Keratinocyte (primary cell): Measurements from ENCODE around the gene KRIT1. TPM values are rescaled to one million over a fixed set of nuclear protein-coding genes. Genes with fewer than 3 reads are reported as not detected.

ENCODE experiments used
- DNase-seq: peaks from one replicate; pipeline ENCODE4 v3.0.0-alpha.2; 2011; ENCODE audit warnings: low read depth, missing footprints, low spot score
- FAIRE-seq: peaks from 2 replicates; lab custom pipeline; 2011; peaks lifted over from hg19 to GRCh38; lab: Jason Lieb, UNC
- H2AFZ ChIP-seq: 2 replicates; pipeline ENCODE4 v1.6.0; 2012; ENCODE audit warnings: low read length, control low read depth, inconsistent platforms; ENCODE audit not compliant: control insufficient read depth
- H3K27ac ChIP-seq: 2 replicates; pipeline ENCODE4 v1.5.1; 2011; ENCODE audit warnings: low read length; ENCODE audit not compliant: control insufficient read depth, insufficient read depth
- H3K27me3 ChIP-seq: 3 replicates; pipeline ENCODE4 v1.6.0; 2011; ENCODE audit warnings: low read length; ENCODE audit not compliant: control insufficient read depth, insufficient read depth; ENCODE audit errors: extremely low read depth
- H3K36me3 ChIP-seq, 2 experiments: 2 replicates in 1 of 2; 3 replicates in 1 of 2; pipeline ENCODE4 v1.5.1; 2011; ENCODE audit warnings: low read length in 2 of 2, mild to moderate bottlenecking in 1 of 2; ENCODE audit not compliant: control insufficient read depth in 2 of 2, insufficient read depth in 2 of 2; ENCODE audit errors: extremely low read depth in 1 of 2
- H3K4me1 ChIP-seq: 3 replicates; pipeline ENCODE4 v1.5.1; 2011; ENCODE audit warnings: low read length; ENCODE audit not compliant: control insufficient read depth, insufficient read depth; ENCODE audit errors: extremely low read depth
- H3K4me2 ChIP-seq: 3 replicates; pipeline ENCODE4 v1.6.0; 2011; ENCODE audit warnings: low read depth, low read length; ENCODE audit not compliant: control insufficient read depth, insufficient read depth; ENCODE audit errors: extremely low read depth
- H3K4me3 ChIP-seq, 3 experiments: fragments of 200-600 bp in 1 of 3; sonication (generic) in 1 of 3; 2 replicates in 2 of 3; 3 replicates in 1 of 3; pipeline ENCODE4 v1.5.1; 2011 to 2016; ENCODE audit warnings: low read length in 3 of 3, mild to moderate bottlenecking in 3 of 3, control low read depth in 2 of 3, inconsistent platforms in 1 of 3, low read depth in 1 of 3, mixed read lengths in 1 of 3, mixed run types in 1 of 3, moderate library complexity in 1 of 3; ENCODE audit not compliant: control insufficient read depth in 2 of 3, insufficient read depth in 2 of 3; ENCODE audit errors: extremely low read depth in 1 of 3
- H3K79me2 ChIP-seq: 2 replicates; pipeline ENCODE4 v1.6.0; 2012; ENCODE audit warnings: low read length; ENCODE audit not compliant: control insufficient read depth, insufficient read depth
- H3K9ac ChIP-seq: 3 replicates; pipeline ENCODE4 v1.6.0; 2011; ENCODE audit warnings: low read length; ENCODE audit not compliant: control insufficient read depth, insufficient read depth; ENCODE audit errors: extremely low read depth
- H3K9me1 ChIP-seq: 3 replicates; pipeline ENCODE4 v1.6.0; 2011; ENCODE audit warnings: low read length; ENCODE audit not compliant: control insufficient read depth, insufficient read depth; ENCODE audit errors: extremely low read depth
- H3K9me3 ChIP-seq: 2 replicates; pipeline ENCODE4 v1.5.1; 2012; ENCODE audit warnings: low read depth, low read length; ENCODE audit not compliant: control insufficient read depth
- H4K20me1 ChIP-seq: 3 replicates; pipeline ENCODE4 v1.6.0; 2011; ENCODE audit warnings: low read length; ENCODE audit not compliant: control insufficient read depth, insufficient read depth; ENCODE audit errors: extremely low read depth
- CTCF ChIP-seq, 3 experiments: IDR thresholded peaks in 1 of 3; conservative IDR thresholded peaks in 1 of 3; optimal IDR thresholded peaks in 1 of 3; 2 replicates in 2 of 3; 3 replicates in 1 of 3; pipeline versions ENCODE3 to v1.5.1; 2011; ENCODE audit warnings: low read length in 3 of 3, mild to moderate bottlenecking in 3 of 3, moderate library complexity in 2 of 3, control low read depth in 1 of 3, inconsistent platforms in 1 of 3; ENCODE audit not compliant: insufficient read depth in 2 of 3; ENCODE audit errors: extremely low read depth in 1 of 3
- EZH2 ChIP-seq: IDR thresholded peaks from one replicate; pipeline ENCODE4 v1.6.1; 2012; ENCODE audit warnings: inconsistent platforms, mild to moderate bottlenecking, low read length, moderate library complexity
- dilution Hi-C: fragments of 300-500 bp; cut with MboI; formaldehyde crosslinking; loops from one replicate; pipeline ENCODE4 v1.7.0; 2020; ENCODE audit warnings: low sequenced_read_pairs; ENCODE audit not compliant: extremely low pct_ligation_motif_present
- polyA plus RNA-seq, 5 experiments: library from polyadenylated mRNA; depleted of rRNA in 3 of 5; stranded (reverse) in 3 of 5; stranded (forward) in 1 of 5; unstranded in 1 of 5; fragments of >200 nt; gene quantifications; 1 replicate in 1 of 5; 2 replicates in 3 of 5; 3 replicates in 1 of 5; pipeline versions ENCODE4 v1.2.1 to v1.2.3, GENCODE V29; 2011 to 2012; ENCODE audit warnings: missing spikeins in 2 of 5, low read depth in 1 of 5, low replicate concordance in 1 of 5

Gene KRIT1
- polyA plus RNA-seq, 1 donor (not counting 4 experiments of a cell fraction or from before 2014, with no cell fraction given) = 39.5 TPM

- FAIRE-seq = no peak
- H3K79me2 ChIP-seq = no peaks in the 10 kb centered on the region
- no peaks in the 10 kb centered on the region for H3K36me3 ChIP-seq
- H3K27ac ChIP-seq = no peak overlapping the region
- no peak overlapping the region for H3K4me2 ChIP-seq
- H3K9ac ChIP-seq = no peak overlapping the region
- H3K4me3 ChIP-seq = no peak overlapping the region
- no peaks in the 10 kb centered on the region for H3K9me3 ChIP-seq
- no peak for TF ChIP-seq CTCF (optimal IDR thresholded peaks at IDR 0.05 in 1 of 3, IDR thresholded peaks at IDR 0.05 in 1 of 3, conservative IDR thresholded peaks at IDR 0.05 in 1 of 3; ENCODE audit: extremely low read depth in 1 of 3, insufficient read depth in 2 of 3, low read length in 3 of 3)
- no peak for TF ChIP-seq EZH2
- no peak for DNase-seq
- H4K20me1 ChIP-seq = no peaks in the 10 kb centered on the region
- dilution Hi-C loops = no loop called here
- no peaks in the 10 kb centered on the region for H3K27me3 ChIP-seq
- no peaks in the 10 kb centered on the region for H3K9me1 ChIP-seq
- no peak overlapping the region for H2AFZ ChIP-seq
- H3K4me1 ChIP-seq = peaks cover 4% of the 10 kb centered on the region
These were observed 88.7 kb downstream of the KRIT1 start for GRCh38 chr7:92156990-92157389.

- TF ChIP-seq CTCF (optimal IDR thresholded peaks at IDR 0.05 in 1 of 3, IDR thresholded peaks at IDR 0.05 in 1 of 3, conservative IDR thresholded peaks at IDR 0.05 in 1 of 3; ENCODE audit: extremely low read depth in 1 of 3, insufficient read depth in 2 of 3, low read length in 3 of 3) (no peak), EZH2 (no peak)
- Histone ChIP-seq H3K79me2 (no peaks in the 10 kb centered on the region), H3K9me1 (no peaks in the 10 kb centered on the region), H3K4me1 (peaks cover 4% of the 10 kb centered on the region), H4K20me1 (no peaks in the 10 kb centered on the region), H3K4me2 (no peak overlapping the region), H3K9me3 (no peaks in the 10 kb centered on the region), H3K27ac (no peak overlapping the region), H3K9ac (no peak overlapping the region), H3K4me3 (no peak overlapping the region), H3K36me3 (no peaks in the 10 kb centered on the region), H3K27me3 (no peaks in the 10 kb centered on the region), H2AFZ (no peak overlapping the region)
- no peak for FAIRE-seq
- dilution Hi-C loops = no loop called here
- DNase-seq = no peak
These were observed 90.5 kb downstream of the KRIT1 start for GRCh38 chr7:92155108-92155739.
